LNCAP (cell line): Measurements from ENCODE around the gene GPT2.

Experiments
- TF ChIP-seq, protein P1 (sequence below): fragments of 450-650 bp; IDR thresholded peaks from 2 replicates; pipeline ENCODE4 v1.5.1; 2017; ENCODE audit warnings: mild to moderate bottlenecking

GPT2 gene

DNA sequence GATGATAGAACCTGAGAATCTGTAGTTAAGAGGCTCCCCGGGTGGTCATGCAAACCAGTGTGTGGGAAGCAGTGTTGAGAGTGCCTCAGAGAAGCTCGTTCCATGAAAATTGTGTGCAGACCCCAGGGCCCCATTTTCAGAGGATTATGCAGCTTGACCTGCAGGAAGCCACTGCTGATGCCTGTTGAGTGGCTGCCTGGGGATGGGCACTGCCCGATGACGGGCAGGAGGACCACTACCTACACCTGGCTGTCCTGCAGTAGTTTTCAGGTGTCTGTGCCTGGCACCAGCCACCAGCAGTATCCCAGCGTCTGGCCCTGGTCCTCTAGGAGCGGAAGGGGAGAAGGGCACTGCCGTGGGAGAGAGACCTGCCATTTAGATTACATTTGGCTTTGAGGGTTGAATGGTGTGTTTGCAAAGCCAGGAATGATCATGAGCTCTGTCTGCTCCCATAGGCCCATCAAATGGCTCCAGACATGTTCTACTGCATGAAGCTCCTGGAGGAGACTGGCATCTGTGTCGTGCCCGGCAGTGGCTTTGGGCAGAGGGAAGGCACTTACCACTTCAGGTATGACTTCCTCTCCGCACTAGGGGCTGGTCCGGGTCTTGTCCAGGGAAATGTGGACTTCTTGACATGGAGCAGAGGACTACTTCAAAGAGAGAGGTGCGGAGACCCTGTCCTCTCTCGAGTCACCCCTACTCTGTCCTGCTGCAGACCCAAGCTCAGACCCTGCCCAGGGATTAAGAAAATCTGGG is 42.5 kb downstream of the GPT2 start:
- TF ChIP-seq, protein P1, sequence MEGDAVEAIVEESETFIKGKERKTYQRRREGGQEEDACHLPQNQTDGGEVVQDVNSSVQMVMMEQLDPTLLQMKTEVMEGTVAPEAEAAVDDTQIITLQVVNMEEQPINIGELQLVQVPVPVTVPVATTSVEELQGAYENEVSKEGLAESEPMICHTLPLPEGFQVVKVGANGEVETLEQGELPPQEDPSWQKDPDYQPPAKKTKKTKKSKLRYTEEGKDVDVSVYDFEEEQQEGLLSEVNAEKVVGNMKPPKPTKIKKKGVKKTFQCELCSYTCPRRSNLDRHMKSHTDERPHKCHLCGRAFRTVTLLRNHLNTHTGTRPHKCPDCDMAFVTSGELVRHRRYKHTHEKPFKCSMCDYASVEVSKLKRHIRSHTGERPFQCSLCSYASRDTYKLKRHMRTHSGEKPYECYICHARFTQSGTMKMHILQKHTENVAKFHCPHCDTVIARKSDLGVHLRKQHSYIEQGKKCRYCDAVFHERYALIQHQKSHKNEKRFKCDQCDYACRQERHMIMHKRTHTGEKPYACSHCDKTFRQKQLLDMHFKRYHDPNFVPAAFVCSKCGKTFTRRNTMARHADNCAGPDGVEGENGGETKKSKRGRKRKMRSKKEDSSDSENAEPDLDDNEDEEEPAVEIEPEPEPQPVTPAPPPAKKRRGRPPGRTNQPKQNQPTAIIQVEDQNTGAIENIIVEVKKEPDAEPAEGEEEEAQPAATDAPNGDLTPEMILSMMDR = no peak

DNA sequence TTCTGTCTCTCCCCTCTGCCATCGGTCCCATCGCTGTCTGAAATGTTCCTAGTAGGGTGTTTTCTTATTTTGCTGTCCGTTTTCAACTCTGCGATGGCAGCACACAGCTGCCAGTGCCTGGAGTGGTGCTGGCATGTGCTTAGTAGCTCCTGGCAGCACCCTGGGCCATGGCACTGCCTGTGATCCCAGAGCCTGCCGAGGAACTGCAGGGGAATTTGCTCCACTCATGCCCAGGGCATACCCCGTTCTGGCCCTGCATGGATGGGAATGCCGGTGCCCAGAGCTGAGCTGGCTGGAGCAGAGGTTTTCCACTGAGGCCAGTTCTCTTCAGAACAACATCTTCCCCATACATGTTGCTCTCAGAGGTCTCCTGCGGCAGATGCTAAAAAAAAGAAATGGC is 43.1 kb downstream of the GPT2 start:
- TF ChIP-seq, protein P1 = no peak

DNA sequence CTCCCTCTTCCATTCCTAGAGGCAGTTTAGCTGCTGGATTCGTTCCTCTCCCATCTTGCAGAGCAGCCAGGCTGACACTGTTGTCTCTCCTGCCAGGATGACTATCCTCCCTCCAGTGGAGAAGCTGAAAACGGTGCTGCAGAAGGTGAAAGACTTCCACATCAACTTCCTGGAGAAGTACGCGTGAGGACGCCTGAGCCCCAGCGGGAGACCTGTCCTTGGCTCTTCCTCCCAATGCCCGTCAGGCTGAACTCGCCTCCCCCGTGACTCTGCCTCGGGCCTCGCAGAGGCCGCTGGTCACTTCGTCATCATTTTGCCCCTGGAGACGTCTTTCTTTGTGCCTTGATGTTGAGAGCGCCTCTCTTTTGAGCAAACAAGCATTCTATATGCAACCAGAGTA is 44.6 kb downstream of the GPT2 start:
- TF ChIP-seq, protein P1 = no peak

DNA sequence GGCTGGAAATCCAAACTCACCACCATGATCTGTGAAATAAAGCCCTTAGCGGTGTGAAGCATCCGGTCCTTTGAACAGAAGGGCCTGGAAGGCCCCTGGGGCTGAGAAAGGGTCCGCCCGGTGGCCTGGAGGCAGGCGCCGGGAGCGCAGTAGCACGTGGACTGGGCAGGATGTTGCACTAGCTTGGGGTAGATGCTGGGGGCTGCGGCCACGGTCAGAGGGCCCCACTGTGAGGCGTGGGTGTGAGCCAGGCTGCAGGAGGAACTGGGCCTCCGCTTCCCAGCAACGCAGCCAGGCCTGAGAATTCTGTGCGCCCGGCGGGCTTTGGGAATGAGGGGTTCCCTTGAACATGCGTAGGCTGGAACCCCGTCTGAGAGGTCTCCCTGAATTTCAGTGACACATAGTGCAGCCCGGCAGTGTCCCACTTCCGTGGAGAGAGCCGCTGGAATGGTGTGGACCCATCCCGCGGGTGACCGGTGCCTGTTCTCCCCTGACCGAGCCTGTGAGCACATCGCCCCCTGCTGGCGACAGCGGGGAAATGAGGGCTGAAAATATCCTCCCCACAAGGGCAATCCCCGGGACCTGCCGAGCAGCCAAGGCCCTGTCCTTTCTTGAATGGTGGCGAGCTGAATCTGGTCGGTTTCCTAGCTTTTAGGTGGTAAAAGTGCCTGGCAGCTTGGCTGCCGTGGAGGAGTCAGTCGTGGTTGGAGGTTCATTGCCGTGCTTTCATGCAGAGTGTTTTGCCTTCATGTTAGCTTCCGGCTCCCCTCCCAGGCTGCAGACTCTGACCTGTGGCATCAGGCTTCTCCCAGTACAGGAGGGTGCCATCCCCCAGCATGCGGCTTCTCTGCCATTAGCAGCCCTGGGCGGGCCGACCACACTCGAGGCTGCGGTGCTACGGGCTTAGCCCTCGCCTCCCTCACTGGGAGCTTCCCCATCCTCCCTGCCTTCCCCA is 45.5 kb downstream of the GPT2 start:
- TF ChIP-seq, protein P1 = peak; percentile 93

- TF ChIP-seq, protein P1 = no peak
Measured at GRCh38 chr16:46930861-46931260, 46.7 kb downstream of the GPT2 start.

- TF ChIP-seq, protein P1 = no peak
Measured at GRCh38 chr16:46932802-46933201, 48.6 kb downstream of the GPT2 start.

DNA sequence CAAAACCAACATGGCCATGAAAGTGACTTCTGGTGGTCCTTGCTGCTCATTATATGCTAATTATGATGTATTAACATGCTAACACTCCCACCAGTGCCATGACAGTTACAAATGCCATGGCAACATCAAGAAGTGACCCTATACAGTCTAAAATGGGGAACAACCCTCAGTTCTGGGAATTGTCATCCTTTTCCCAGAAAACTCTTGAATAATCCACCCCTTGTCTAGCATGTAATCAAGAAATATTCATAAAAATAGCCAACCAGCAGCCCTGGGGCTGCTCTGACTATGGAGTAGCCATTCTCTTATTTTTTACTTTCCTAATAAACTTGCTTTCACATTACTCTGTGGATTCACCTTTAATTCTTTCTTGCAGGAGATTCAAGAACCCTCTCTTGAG is 53.4 kb downstream of the GPT2 start:
- TF ChIP-seq, protein P1 = no peak
